Measurements from ENCODE around the gene COL27A1.

GRCh38 chr9:114237247-114237646, 81.9 kb downstream of the COL27A1 start:
- TF ChIP-seq, protein P1, sequence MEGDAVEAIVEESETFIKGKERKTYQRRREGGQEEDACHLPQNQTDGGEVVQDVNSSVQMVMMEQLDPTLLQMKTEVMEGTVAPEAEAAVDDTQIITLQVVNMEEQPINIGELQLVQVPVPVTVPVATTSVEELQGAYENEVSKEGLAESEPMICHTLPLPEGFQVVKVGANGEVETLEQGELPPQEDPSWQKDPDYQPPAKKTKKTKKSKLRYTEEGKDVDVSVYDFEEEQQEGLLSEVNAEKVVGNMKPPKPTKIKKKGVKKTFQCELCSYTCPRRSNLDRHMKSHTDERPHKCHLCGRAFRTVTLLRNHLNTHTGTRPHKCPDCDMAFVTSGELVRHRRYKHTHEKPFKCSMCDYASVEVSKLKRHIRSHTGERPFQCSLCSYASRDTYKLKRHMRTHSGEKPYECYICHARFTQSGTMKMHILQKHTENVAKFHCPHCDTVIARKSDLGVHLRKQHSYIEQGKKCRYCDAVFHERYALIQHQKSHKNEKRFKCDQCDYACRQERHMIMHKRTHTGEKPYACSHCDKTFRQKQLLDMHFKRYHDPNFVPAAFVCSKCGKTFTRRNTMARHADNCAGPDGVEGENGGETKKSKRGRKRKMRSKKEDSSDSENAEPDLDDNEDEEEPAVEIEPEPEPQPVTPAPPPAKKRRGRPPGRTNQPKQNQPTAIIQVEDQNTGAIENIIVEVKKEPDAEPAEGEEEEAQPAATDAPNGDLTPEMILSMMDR (IDR thresholded peaks at IDR 0.05), result no peak
- no peak for TF ChIP-seq POLR2A (IDR thresholded peaks at IDR 0.05; ENCODE audit: low read length)
- TF ChIP-seq MAFK (IDR thresholded peaks at IDR 0.05; ENCODE audit: partially characterized antibody), result no peak
- no peak for TF ChIP-seq NFE2L2 (conservative IDR thresholded peaks at IDR 0.05; ENCODE audit: low read length)
- TF ChIP-seq USF2 (IDR thresholded peaks at IDR 0.05), result no peak
- TF ChIP-seq BHLHE40 (IDR thresholded peaks at IDR 0.05; ENCODE audit: low read depth, low read length), result no peak
- no peak for TF ChIP-seq MYC (IDR thresholded peaks at IDR 0.05; ENCODE audit: borderline replicate concordance, low read length)

All from A549 (cell line).